Fibroblast of villous mesenchyme (primary cell): ENCODE measurements around the gene ZFYVE1. TPM values are rescaled to one million over a fixed set of nuclear protein-coding genes. Genes with fewer than 3 reads are reported as not detected.
"Not testable (repeated sequence)": the region's sequence is repeated elsewhere in the genome, so short reads cannot be mapped to it uniquely, and the experiment has no call there.

ENCODE experiments used
- DNase-seq: peaks from one replicate; pipeline ENCODE4 v3.0.0-alpha.2; 2010; ENCODE audit warnings: low read depth
- H3K4me3 ChIP-seq: 2 replicates; pipeline ENCODE4 v1.5.1; 2011; ENCODE audit warnings: low read depth, mild to moderate bottlenecking, low read length
- total RNA-seq: library from RNA; depleted of rRNA; stranded (reverse); fragments of >200 nt; gene quantifications from 2 replicates; pipeline ENCODE4 v1.2.3, GENCODE V29; 2012
- TF ChIP-seq, protein P1 (sequence below): IDR thresholded peaks from 2 replicates; pipeline ENCODE4 v1.5.1; 2012; ENCODE audit warnings: low read depth, mild to moderate bottlenecking, low read length; ENCODE audit not compliant: insufficient read depth

ZFYVE1 gene
- total RNA-seq, 1 donor: 21.6 TPM

DNA sequence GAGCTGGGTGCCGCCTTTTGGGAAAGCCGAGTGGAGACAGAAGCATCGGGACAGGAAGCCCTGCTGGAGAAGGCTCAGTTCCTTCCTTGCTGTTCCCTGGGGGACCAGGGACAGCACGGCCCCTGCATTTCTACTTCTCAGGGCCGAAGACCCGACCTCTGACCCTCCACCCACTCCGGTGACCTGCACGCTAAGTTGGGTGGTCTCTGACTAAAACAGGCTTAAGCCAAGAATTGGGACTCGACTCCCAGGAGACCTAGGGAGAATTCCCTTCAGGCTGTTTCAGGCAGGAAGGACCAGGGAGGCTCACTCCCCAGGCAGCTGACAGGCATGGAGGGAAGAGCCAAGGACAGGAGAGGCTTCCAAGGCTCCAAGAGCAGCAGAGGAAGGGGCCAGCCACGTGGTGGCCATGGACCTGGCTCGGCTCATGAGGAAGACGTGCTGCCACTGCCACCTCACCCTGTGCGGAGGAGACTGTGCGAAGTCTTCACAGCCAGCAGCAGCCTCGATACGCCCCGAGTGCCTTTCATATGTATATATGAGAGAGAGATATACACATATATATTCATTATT lies 56.8 kb downstream of the ZFYVE1 start:
- no peak overlapping the region for H3K4me3 ChIP-seq
- no peak for DNase-seq
- TF ChIP-seq, protein P1, sequence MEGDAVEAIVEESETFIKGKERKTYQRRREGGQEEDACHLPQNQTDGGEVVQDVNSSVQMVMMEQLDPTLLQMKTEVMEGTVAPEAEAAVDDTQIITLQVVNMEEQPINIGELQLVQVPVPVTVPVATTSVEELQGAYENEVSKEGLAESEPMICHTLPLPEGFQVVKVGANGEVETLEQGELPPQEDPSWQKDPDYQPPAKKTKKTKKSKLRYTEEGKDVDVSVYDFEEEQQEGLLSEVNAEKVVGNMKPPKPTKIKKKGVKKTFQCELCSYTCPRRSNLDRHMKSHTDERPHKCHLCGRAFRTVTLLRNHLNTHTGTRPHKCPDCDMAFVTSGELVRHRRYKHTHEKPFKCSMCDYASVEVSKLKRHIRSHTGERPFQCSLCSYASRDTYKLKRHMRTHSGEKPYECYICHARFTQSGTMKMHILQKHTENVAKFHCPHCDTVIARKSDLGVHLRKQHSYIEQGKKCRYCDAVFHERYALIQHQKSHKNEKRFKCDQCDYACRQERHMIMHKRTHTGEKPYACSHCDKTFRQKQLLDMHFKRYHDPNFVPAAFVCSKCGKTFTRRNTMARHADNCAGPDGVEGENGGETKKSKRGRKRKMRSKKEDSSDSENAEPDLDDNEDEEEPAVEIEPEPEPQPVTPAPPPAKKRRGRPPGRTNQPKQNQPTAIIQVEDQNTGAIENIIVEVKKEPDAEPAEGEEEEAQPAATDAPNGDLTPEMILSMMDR: no peak

DNA sequence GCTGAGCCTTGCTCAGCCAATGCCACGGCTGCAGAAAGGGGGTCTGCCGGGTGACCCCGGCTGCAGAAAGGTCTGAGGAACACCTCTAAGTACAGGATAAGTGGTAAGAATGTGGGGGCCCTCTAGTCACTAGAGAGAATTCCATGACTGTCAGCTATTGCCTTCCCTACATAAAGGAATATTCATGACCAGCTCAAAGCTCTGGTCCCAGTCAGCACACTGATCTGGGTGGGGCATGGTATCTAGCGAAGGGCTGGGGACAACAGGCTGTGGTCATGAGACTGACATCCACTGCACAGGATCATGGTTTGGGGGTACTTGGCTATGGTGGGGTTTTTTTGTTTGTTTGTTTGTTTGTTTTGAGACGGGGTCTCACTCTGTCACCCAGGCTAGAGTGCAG lies 58.6 kb downstream of the ZFYVE1 start:
- no peak overlapping the region for H3K4me3 ChIP-seq
- no peak for DNase-seq
- TF ChIP-seq, protein P1: no peak

DNA sequence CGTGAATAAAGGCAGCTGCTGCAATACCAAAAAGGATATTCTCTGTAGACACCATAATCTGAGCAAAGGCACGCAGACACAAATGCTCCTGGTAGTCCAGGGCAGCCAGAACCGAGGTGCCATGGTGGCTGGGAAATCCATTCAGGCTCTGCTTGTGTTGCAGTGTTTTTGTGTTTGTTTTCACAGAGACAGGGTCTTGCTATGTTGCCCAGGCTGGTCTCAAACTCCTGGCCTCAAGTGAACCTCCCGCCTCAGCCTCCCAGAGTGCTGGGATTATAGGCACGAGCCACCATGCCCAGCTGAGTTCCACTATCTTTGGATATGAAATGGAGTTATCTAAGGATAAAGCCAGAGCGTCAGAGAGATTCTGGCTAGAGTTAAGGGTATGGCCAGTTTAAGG lies 60.9 kb downstream of the ZFYVE1 start:
- no peak for DNase-seq
- TF ChIP-seq, protein P1: no peak
- H3K4me3 ChIP-seq: no peak overlapping the region

DNA sequence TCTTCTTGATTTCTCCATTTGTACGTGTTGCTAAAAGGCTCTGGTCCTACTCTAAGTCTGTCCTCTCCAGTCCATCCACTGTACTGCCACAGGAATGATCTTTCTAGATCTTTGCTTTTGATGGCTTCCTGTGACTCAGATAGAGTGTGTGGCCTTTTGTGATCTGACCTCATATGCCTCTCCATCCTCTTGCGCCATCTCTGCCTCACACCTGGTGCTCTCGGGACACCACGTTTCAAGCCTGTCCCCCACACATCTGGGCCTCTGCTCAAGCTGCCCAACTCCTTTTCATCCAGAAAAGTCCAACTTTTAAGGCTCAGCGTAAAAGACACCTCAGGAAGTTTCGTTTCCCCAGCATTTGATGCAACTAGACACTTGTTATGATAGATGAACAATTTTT lies 61.7 kb downstream of the ZFYVE1 start:
- no peak overlapping the region for H3K4me3 ChIP-seq
- TF ChIP-seq, protein P1: no peak
- peak; percentile 58 for DNase-seq

DNA sequence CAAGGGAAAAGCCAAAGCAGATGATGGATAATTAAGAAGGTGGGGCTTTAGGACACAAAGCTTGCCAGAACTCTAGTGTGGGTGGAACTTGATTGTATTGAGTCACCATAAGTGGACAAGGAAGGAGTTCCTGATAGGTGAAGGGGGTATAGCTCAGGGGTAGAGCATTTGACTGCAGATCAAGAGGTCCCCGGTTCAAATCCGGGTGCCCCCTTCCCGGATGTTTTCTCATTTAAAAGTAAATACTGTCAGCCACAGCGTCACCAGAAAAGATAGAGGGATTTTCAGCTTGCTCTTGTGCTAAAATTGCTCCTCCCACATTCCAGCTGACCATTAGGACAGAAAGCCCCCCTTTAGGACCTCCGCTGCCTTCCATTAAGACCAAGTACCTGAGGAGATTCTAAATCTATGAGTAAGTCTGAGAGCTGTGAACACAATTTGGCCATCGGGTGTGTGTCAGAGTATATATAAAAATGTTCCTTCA lies 64.0 kb downstream of the ZFYVE1 start:
- no peak overlapping the region for H3K4me3 ChIP-seq
- DNase-seq: peak; percentile 62
- TF ChIP-seq, protein P1: no peak

DNA sequence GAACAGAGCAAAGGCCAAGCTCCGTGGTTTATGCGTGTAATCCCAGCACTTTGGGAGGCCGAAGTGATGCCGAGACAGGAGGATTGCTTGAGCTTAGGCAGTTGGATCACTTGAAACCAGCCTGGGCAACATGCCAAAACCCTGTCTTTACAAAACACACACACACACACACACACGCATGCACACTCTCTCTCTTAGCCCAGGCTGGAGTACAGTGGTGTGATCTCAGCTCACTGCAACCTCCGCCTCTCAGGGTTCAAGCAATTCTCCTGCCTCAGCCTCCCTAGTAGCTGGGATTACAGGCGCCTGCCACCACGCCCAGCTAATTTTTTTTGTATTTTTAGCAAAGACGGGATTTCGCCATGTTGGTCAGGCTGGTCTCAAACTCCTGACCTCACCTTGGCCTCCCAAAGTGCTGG lies 64.6 kb downstream of the ZFYVE1 start:
- peak; percentile 66 for DNase-seq

DNA sequence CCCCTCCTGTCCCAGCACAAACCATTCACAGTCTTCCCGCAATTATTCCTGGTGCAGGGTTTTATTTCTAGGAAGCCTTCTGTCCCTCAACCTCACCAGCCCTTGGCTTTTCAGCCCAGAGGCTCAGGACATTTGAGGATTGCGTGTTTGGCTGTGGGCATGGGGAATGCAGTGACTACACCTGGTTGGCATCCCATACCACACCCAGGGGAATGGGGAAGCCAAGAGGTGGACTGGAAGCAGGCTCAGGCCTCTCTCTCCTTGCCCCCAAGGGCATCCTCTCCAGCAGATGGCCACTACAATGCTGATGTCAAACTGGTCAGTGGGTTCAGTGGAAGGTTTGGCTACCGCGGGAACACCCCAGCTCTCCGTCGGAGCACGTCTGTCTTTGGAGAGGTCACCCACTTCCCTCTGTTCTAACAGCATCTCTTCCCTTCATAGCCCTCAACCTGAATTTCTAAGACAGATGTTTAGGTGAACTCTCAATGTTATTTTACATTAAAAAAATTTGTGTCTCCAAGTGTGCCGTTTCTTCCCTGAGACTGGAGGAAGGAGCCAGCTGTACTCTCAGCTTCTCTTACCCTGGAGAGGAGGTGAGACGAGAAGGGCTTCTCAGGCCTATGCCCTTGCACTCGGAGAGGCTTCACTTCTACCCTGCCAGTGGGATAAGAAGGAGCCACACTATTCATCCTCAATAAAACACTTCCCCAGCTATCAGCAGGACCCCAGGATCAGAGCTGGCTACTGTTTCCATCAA lies 65.1 kb downstream of the ZFYVE1 start:
- TF ChIP-seq, protein P1: no peak
- no peak for DNase-seq
- H3K4me3 ChIP-seq: no peak overlapping the region

More for the DNA sequence above, 64.6 kb downstream of the ZFYVE1 start:
- H3K4me3 ChIP-seq: not testable (repeated sequence)

DNA sequence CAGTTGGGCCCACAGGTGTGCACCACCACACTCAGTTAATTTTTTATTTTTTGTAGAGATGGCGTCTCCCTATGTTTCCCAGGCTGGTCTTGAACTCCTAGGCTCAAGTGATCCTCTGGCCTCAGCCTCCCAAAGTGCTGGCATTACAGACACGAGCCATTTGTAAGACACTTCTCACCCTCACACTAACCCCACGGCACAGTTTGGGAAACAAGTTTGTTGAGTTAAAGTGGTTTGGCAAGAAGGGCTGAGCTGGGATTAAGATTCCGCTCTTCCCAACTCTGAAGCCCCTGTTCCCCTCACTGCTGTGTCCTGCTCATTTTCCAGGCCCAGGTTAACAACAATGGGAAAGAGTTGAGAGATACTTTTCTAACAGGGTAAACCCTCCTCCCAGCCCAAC lies 65.9 kb downstream of the ZFYVE1 start:
- not testable (repeated sequence) for DNase-seq, H3K4me3 ChIP-seq
